Measurements from ENCODE around the gene TAF4.
"Not testable (repeated sequence)": the region's sequence is repeated elsewhere in the genome, so short reads cannot be mapped to it uniquely, and the experiment has no call there.

Gene TAF4

GRCh38 chr20:61979701-61980635 lies 85.7 kb downstream of the TAF4 start:
- DNase-seq (ENCODE audit: low spot score), result no peak

DNA sequence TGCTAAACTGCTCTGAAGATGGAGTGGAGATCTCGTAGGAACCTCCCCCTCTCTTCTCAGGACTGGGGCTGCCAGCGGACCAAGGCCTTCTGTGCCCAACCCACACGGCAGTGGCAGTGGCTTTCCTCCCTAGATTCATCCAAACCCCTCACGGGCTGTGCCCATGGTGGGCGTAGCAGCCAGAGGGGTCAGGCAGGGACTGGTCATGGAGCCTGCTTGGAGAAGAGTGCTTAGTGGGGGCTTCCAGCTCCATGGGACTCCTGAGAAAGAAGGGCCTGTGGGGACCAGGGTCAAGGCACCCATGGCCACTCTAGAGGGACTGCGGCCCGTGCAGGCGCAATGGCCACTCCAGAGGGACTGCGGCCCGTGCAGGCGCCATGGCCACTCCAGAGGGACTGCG lies 86.6 kb downstream of the TAF4 start:
- no peak for DNase-seq (ENCODE audit: low spot score)

DNA sequence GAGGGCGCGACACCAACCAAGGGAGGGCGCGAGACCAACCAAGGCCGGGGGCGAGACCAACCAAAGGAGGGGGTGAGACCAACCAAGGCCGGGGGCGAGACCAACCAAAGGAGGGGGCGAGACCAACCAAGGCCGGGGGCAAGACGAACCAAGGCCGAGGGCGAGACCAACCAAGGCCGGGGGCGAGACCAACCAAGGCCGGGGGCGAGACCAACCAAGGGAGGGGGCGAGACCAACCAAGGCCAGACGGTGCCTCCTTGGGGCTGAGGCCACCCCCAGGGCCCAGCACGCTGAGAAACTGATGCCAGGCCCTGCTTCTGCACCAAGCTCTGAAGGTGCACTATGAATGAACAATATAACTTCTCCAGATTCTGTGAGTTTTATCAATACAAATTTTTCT lies 87.2 kb downstream of the TAF4 start:
- no peak for DNase-seq (ENCODE audit: low spot score)

DNA sequence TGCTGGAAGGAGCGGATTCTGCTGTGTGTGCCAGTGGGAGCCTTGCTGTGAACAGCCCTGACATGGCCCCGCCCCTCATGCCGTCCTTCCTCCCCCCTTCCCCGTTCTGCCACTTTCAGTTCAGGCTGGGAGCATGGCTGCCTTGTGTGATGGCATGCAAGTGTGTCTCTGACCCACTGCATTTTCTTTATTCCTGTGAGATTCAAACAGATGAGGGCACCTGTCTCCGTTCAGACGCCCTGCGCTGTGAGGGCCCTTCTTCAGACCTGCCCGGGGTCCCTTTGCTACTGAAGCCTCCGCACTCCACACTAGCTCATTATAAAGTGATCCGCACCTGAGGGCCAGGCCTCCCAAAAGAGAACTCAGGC lies 88.3 kb downstream of the TAF4 start:
- no peak for DNase-seq (ENCODE audit: low spot score)

GRCh38 chr20:61976644-61977418 lies 88.8 kb downstream of the TAF4 start:
- no peak for DNase-seq (ENCODE audit: low spot score)

GRCh38 chr20:61976263-61976643 lies 89.4 kb downstream of the TAF4 start:
- no peak for DNase-seq (ENCODE audit: low spot score)

- DNase-seq (ENCODE audit: low spot score), result no peak
These were observed 90.1 kb downstream of the TAF4 start for GRCh38 chr20:61975407-61976129.

- no peak for DNase-seq (ENCODE audit: low spot score)
These were observed 91.4 kb downstream of the TAF4 start for GRCh38 chr20:61974357-61974665.

DNA sequence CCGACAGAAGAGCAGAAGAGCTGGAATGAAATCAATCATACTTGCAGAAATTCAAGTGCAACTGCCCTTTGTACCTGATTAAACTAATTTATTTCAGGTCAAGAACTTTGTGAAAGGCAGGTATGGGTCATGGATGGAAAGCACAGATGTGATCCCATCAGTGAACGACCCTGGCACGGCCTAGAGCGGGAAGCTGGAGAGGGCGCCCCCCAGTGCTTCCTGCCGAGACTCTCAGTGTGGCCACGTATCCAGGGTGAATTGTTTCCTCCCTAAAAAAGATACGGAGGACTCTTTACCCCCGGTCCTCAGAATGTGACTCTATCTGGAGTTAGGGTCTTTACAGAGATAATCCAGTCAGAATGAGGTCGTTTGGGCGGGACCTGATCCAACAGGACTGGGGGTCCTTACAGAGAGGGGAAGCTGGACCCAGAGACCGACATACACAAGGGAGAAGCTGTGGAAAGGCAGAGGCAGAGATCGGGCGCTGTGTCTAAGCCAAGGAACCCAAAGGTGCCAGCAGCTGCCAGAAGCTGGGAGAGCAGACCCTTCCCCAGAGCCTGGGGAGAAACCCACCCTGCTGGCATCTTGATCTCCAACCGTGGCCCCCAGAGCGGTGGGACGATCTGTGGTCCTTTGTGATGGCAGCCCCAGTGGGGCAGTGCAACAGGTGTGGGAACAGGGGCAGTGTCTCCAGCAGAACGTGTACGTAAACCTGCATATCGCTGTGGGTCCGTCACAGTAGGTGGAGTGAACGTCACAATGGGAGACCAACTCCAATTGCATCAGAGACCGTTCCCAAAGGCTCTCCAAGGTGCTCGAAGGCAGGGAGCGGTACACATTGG lies 91.9 kb downstream of the TAF4 start:
- no peak for DNase-seq (ENCODE audit: low spot score)

GRCh38 chr20:61972636-61973508 lies 92.8 kb downstream of the TAF4 start:
- DNase-seq (ENCODE audit: low spot score), result no peak

GRCh38 chr20:61971595-61971994 lies 94.1 kb downstream of the TAF4 start:
- DNase-seq (ENCODE audit: low spot score), result not testable (repeated sequence)

DNA sequence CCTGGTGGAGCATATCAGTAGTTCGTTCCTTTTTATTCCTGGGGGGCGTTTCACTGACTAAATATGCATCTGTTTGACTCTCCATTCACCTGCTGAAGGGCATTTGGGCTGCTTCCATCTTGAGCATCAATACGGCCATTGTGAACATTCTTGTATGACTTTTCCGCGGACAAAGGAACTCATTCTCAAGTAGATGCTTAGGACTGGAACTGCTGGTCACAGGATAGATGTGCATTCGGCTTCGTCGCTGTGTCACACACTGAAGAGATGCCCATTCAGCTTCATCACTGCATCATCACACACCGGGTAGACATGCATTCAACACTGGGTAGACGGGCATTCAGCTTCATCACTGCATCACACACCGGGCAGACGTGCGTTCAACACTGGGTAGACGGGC lies 95.3 kb downstream of the TAF4 start:
- DNase-seq (ENCODE audit: low spot score), result no peak

GRCh38 chr20:61969806-61970205 lies 95.9 kb downstream of the TAF4 start:
- DNase-seq (ENCODE audit: low spot score), result no peak

- no peak for DNase-seq (ENCODE audit: low spot score)
These were observed 96.7 kb downstream of the TAF4 start for GRCh38 chr20:61968932-61969331.

GRCh38 chr20:61968036-61968810 lies 97.5 kb downstream of the TAF4 start:
- no peak for DNase-seq (ENCODE audit: low spot score)

DNA sequence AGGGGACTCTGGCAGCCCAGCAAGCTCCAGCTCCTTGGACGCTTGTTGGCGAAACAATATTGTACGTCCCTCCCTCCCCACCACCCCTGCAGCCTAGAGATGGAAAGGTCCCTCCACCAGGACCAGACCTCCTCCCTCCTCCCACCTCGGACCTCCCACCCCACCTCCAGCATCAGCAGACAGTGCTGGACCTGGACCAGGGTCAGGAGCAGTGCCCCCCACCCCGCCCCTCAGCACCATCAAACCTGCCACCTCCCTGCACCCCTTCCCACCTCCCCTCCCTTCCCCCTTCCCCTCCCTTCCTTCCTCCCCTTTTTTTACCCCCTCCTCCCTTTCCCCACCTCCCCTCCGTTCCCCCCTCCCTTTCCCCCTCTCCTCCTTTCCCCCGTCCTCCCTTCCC lies 98.4 kb downstream of the TAF4 start:
- no peak for DNase-seq (ENCODE audit: low spot score)

- no peak for DNase-seq (ENCODE audit: low spot score)
These were observed 99.0 kb downstream of the TAF4 start for GRCh38 chr20:61966492-61967244.

DNA sequence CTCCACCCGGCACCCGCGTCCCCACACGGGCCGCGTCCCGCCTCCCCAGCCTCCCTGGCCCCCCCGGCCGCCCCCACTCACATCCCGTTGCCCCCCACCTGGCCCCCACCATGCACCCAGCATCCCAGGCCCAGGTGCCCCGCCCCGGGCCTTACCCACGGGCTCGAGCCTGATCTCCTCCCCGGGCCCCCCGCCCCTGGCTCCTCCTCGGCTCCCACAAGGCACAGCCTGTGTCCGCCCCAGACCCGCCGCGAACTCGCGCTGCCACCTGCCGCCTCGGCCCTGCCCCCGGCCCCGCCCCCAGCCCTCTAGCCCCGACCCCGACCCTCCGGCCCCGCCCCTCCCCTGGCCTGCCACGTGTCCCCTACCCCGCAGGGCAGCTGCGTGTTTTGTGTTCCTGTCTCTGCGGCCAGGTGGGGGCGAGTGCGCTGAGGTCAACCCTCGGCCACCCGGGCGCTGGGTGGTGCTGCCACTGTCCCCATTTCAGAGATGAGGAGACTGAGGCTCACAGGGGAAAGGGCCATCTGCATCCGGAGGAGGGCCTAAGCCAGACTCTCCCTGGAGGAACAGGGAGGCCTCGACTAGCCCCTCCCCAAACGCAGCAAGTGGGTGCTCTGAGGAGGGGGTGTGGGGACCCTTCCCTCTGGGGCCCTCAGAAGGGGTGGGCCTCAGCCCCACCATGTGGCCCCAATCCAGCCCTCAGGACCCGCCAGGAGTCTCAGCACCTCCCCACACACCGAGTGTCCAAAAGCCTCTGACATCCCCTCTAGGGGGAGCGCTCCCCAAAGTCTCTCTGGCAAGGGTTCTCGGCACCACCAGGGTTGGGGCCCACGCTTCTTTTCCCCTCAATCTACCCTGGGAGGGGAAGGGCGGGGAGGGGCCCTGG lies 99.8 kb downstream of the TAF4 start:
- DNase-seq (ENCODE audit: low spot score), result no peak
